Measurements from ENCODE around the gene LPAR3. TPM values are rescaled to one million over a fixed set of nuclear protein-coding genes. Genes with fewer than 3 reads are reported as not detected.

LPAR3 gene
- polyA plus RNA-seq, 1 of the 3 experiments (the other 2 are of a cell fraction) = 0.08 TPM

DNA sequence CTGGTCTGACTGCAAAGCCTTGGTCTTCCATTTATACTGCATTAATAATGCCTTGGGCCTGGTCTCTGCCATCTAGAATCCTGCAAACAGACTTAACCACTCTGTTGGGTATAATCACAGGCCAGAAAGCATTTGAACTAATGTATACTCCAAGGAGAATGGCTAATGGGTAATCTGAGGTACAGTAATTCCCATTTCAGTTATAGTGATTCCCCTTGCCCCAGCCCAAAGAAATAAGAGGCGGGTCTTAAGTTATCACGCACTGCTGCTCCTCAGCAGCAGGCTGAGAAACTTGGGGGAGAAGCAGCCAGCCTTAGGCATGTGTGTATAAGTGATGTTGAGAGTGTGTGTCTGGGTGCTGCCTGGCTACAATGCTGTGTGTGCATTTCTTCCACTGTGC is 2.4 kb downstream of the LPAR3 start:
- H3K4me2 ChIP-seq = no peak overlapping the region
- H3K9ac ChIP-seq = no peak overlapping the region
- CTCF ChIA-PET = no interaction called here
- H3K4me3 ChIP-seq (ENCODE audit: low read depth in 2 of 2, low read length in 1 of 2) = no peak overlapping the region
- DNase-seq = no peak
- no peaks in the 10 kb centered on the region for H3K79me2 ChIP-seq (ENCODE audit: insufficient read depth)
- H3K4me1 ChIP-seq (ENCODE audit: control insufficient read depth in 1 of 2, insufficient read depth in 2 of 2, low read depth in 1 of 2, low read length in 1 of 2) = peaks cover 0 to 6% of the 10 kb centered on the region in 2 experiments; a peak in 1 of 4 replicates
- H3K36me3 ChIP-seq (replicated peaks in 1 of 2; ENCODE audit: control insufficient read depth in 1 of 2, insufficient read depth in 2 of 2, low read length in 1 of 2) = no peaks in the 10 kb centered on the region
- H3F3A ChIP-seq (replicated peaks; ENCODE audit: insufficient read depth) = no peaks in the 10 kb centered on the region
- H3K9me2 ChIP-seq = no peaks in the 10 kb centered on the region
- no peak overlapping the region for H3K27ac ChIP-seq (ENCODE audit: low read depth in 2 of 2, low read length in 1 of 2)
- TF ChIP-seq RXRA (IDR thresholded peaks at IDR 0.05; ENCODE audit: borderline replicate concordance, low read depth) (no peak), GABPA (IDR thresholded peaks at IDR 0.05; ENCODE audit: low read depth) (no peak)
- H3K9me3 ChIP-seq = no peaks in the 10 kb centered on the region
- H4K20me1 ChIP-seq (ENCODE audit: insufficient read depth) = no peaks in the 10 kb centered on the region
- H2AFZ ChIP-seq (ENCODE audit: low read depth) = no peak overlapping the region
- 72% methylated on average over 2 of the region's 2 CpGs for WGBS (ENCODE audit: low lambda C conversion rate)
- H3K27me3 ChIP-seq (ENCODE audit: insufficient read depth) = peaks cover 21% of the 10 kb centered on the region
- POLR2A ChIA-PET = no interaction called here

DNA sequence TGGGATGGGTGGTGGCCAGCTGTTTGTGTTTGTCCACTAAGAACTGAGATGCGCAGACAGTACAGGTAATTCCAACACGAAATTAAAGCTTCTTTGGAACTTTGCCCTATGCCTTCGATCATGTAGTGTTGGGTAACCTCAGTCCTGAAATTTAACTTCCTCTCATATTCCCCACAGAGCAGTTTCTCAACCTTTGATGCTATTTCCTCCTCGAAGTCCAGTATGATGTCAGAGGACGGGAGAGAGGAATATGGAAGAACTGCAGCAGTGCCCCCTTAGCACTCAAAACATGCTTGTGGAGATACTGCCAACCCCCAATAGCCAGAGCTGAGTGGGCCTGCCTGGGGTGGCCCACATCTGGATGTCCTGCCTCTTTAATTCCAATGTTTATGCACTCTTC is 3.6 kb downstream of the LPAR3 start:
- DNase-seq = no peak
- no peak overlapping the region for H3K9ac ChIP-seq
- no peaks in the 10 kb centered on the region for H4K20me1 ChIP-seq (ENCODE audit: insufficient read depth)
- 42% methylated on average over 5 of the region's 5 CpGs for WGBS (ENCODE audit: low lambda C conversion rate)
- no peak for TF ChIP-seq RXRA (IDR thresholded peaks at IDR 0.05; ENCODE audit: borderline replicate concordance, low read depth)
- TF ChIP-seq TAF1 (IDR thresholded peaks at IDR 0.05; ENCODE audit: borderline replicate concordance, low read depth, low read length) = no peak
- TF ChIP-seq, protein P1, sequence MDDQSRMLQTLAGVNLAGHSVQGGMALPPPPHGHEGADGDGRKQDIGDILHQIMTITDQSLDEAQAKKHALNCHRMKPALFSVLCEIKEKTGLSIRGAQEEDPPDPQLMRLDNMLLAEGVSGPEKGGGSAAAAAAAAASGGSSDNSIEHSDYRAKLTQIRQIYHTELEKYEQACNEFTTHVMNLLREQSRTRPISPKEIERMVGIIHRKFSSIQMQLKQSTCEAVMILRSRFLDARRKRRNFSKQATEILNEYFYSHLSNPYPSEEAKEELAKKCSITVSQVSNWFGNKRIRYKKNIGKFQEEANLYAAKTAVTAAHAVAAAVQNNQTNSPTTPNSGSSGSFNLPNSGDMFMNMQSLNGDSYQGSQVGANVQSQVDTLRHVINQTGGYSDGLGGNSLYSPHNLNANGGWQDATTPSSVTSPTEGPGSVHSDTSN (IDR thresholded peaks at IDR 0.05) = no peak
- no peak for TF ChIP-seq MEF2A (IDR thresholded peaks at IDR 0.05; ENCODE audit: borderline replicate concordance, low read depth)
- H3K4me1 ChIP-seq (ENCODE audit: control insufficient read depth in 1 of 2, insufficient read depth in 2 of 2, low read depth in 1 of 2, low read length in 1 of 2) = peaks cover 0 to 6% of the 10 kb centered on the region in 2 experiments; a peak in 1 of 4 replicates
- peaks cover 21% of the 10 kb centered on the region for H3K27me3 ChIP-seq (ENCODE audit: insufficient read depth)
- H2AFZ ChIP-seq (ENCODE audit: low read depth) = no peak overlapping the region
- H3K36me3 ChIP-seq (replicated peaks in 1 of 2; ENCODE audit: control insufficient read depth in 1 of 2, insufficient read depth in 2 of 2, low read length in 1 of 2) = no peaks in the 10 kb centered on the region
- H3K79me2 ChIP-seq (ENCODE audit: insufficient read depth) = no peaks in the 10 kb centered on the region
- H3K9me3 ChIP-seq = no peaks in the 10 kb centered on the region
- POLR2A ChIA-PET = no interaction called here
- no peaks in the 10 kb centered on the region for H3K9me2 ChIP-seq
- no peak overlapping the region for H3K4me3 ChIP-seq (ENCODE audit: low read depth in 2 of 2, low read length in 1 of 2)
- CTCF ChIA-PET = no interaction called here
- H3K27ac ChIP-seq (ENCODE audit: low read depth in 2 of 2, low read length in 1 of 2) = no peak overlapping the region
- H3F3A ChIP-seq (replicated peaks; ENCODE audit: insufficient read depth) = no peaks in the 10 kb centered on the region
- H3K4me2 ChIP-seq = no peak overlapping the region

DNA sequence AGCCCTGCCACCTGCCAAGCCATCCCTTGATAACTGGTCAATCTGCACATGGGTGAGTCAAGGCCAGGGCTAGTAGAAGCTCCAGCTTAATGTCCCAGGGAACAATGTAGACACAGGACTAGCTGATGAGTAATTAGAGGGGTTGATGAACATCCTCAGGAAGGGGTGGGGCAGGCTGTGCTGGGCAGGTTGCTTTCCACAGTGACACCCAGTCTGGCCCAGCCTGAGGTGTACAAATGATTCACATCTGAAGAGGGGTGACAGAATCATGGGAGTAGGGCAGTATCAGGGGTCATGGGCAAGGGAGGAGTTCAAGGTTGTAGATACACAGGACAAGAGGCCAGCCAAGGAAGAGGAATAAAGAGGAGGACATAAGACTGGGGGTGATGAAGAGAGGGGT is 4.3 kb downstream of the LPAR3 start:
- Histone ChIP-seq H3K36me3 (replicated peaks in 1 of 2; ENCODE audit: control insufficient read depth in 1 of 2, insufficient read depth in 2 of 2, low read length in 1 of 2) (no peaks in the 10 kb centered on the region), H3F3A (replicated peaks; ENCODE audit: insufficient read depth) (no peaks in the 10 kb centered on the region), H3K4me3 (ENCODE audit: low read depth in 2 of 2, low read length in 1 of 2) (no peak overlapping the region), H3K9me3 (no peaks in the 10 kb centered on the region), H2AFZ (ENCODE audit: low read depth) (no peak overlapping the region), H3K79me2 (ENCODE audit: insufficient read depth) (no peaks in the 10 kb centered on the region), H3K4me1 (ENCODE audit: control insufficient read depth in 1 of 2, insufficient read depth in 2 of 2, low read depth in 1 of 2, low read length in 1 of 2) (peaks cover 0 to 6% of the 10 kb centered on the region in 2 experiments; a peak in 1 of 4 replicates), H3K9ac (no peak overlapping the region), H3K9me2 (no peaks in the 10 kb centered on the region), H3K27ac (ENCODE audit: low read depth in 2 of 2, low read length in 1 of 2) (no peak overlapping the region), H3K4me2 (no peak overlapping the region), H4K20me1 (ENCODE audit: insufficient read depth) (no peaks in the 10 kb centered on the region), H3K27me3 (ENCODE audit: insufficient read depth) (peaks cover 20% of the 10 kb centered on the region)
- ChIA-PET CTCF (no interaction called here), POLR2A (no interaction called here)
- TF ChIP-seq NFIC (IDR thresholded peaks at IDR 0.05; ENCODE audit: borderline replicate concordance) (no peak), FOXM1 (IDR thresholded peaks at IDR 0.05; ENCODE audit: low read depth) (no peak), JUND (IDR thresholded peaks at IDR 0.05) (no peak), GATA2 (CRISPR knock-in tag; IDR thresholded peaks at IDR 0.05) (no peak)
- TF ChIP-seq, protein P2, sequence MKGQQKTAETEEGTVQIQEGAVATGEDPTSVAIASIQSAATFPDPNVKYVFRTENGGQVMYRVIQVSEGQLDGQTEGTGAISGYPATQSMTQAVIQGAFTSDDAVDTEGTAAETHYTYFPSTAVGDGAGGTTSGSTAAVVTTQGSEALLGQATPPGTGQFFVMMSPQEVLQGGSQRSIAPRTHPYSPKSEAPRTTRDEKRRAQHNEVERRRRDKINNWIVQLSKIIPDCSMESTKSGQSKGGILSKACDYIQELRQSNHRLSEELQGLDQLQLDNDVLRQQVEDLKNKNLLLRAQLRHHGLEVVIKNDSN (IDR thresholded peaks at IDR 0.05; ENCODE audit: borderline replicate concordance, low read depth) = no peak
- DNase-seq = no peak

Measured in SK-N-SH (cell line).